Calu3 (cell line): Measurements from ENCODE around the gene NPW. TPM values are rescaled to one million over a fixed set of nuclear protein-coding genes. Genes with fewer than 3 reads are reported as not detected.
A peak's percentile ranks its signal among the peaks of the same experiment; 100 is the strongest.

Source experiments
- BruUV-seq: library from RNA; stranded (reverse); fragments of 400-500 nt; replicated peaks from 2 replicates; lab custom pipeline; 2021; lab: Mats Ljungman, UMichigan
- CTCF ChIA-PET: fragments of 300-600 bp; sonication (Branson Sonifier 250); formaldehyde crosslinking; loops from one replicate; lab custom pipeline; 2022; ENCODE audit warnings: antibody characterized with exemption; lab: Charles Lee
- DNase-seq: peaks from one replicate; pipeline ENCODE4 v3.0.0; 2022
- H3K27ac Mint-ChIP-seq: one replicate; pipeline ENCODE4 v1.8.0; 2022; ENCODE audit warnings: mixed read lengths; ENCODE audit not compliant: unreplicated experiment
- H3K27me3 Mint-ChIP-seq: one replicate; pipeline ENCODE4 v1.8.0; 2022; ENCODE audit warnings: mixed read lengths; ENCODE audit not compliant: unreplicated experiment
- H3K36me3 Mint-ChIP-seq: one replicate; pipeline ENCODE4 v1.8.0; 2022; ENCODE audit warnings: mild to moderate bottlenecking, moderate library complexity, mixed read lengths; ENCODE audit not compliant: insufficient read depth, unreplicated experiment
- H3K4me1 Mint-ChIP-seq: one replicate; pipeline ENCODE4 v1.8.0; 2022; ENCODE audit warnings: mild to moderate bottlenecking, low read depth, mixed read lengths; ENCODE audit not compliant: unreplicated experiment
- H3K4me3 Mint-ChIP-seq: one replicate; pipeline ENCODE4 v1.8.0; 2022; ENCODE audit warnings: mild to moderate bottlenecking, low read depth, moderate library complexity, mixed read lengths; ENCODE audit not compliant: unreplicated experiment
- H3K9me3 Mint-ChIP-seq: one replicate; pipeline ENCODE4 v1.8.0; 2022; ENCODE audit warnings: low read depth, mixed read lengths; ENCODE audit not compliant: unreplicated experiment
- CTCF ChIP-seq: fragments of 200-600 bp; IDR thresholded peaks from one replicate; pipeline ENCODE4 v1.8.0; 2022; ENCODE audit warnings: antibody characterized with exemption; ENCODE audit not compliant: unreplicated experiment
- intact Hi-C: fragments of 100-400 bp; cut with micrococcal nuclease; formaldehyde crosslinking; loops from one replicate; pipeline ENCODE4 v1.10.0; 2022; ENCODE audit not compliant: unreplicated experiment
- total RNA-seq: library from RNA; stranded (reverse); gene quantifications from 2 replicates; pipeline ENCODE4 v1.2.3, GENCODE V29; 2022

Gene NPW
- total RNA-seq, 1 experiment from 2014 or later: 1.5 TPM

- intact Hi-C loops: no loop called here
- no peak for DNase-seq
These were observed 36.5 kb upstream of the NPW start for GRCh38 chr16:1982991-1983543.

GRCh38 chr16:1983544-1984346 lies 35.8 kb upstream of the NPW start, which contains the start of gene GFER:
Gene GFER, plus strand, starts transcription at chr16:1984193. Its CDS starts 26 bp downstream, at chr16:1984219.
- H3K27ac Mint-ChIP-seq: peak within 1 kb of the TSS; percentile 87

More at GRCh38 chr16:1982991-1983543, 36.5 kb upstream of the NPW start:
- H3K27ac Mint-ChIP-seq: peak overlapping the region; percentile 87
- no TSS peak for BruUV-seq
- no peaks in the 10 kb centered on the region for H3K9me3 Mint-ChIP-seq
- H3K4me3 Mint-ChIP-seq: peak overlapping the region; percentile 87
- CTCF ChIA-PET: interaction anchor here (1.4 kb wide), 1 partner anchor 11 kb away, joined by 4 read pairs; the partner anchor contains the start of gene TBL3
- H3K36me3 Mint-ChIP-seq: peaks cover 89% of the 10 kb centered on the region
- no peak for TF ChIP-seq CTCF
- H3K4me1 Mint-ChIP-seq: peaks cover 31% of the 10 kb centered on the region
- H3K27me3 Mint-ChIP-seq: no peaks in the 10 kb centered on the region

GRCh38 chr16:1984347-1985225 lies 35.0 kb upstream of the NPW start:
- peak overlapping the region; percentile 87 for H3K4me3 Mint-ChIP-seq
- intact Hi-C loops: no loop called here
- H3K27ac Mint-ChIP-seq: peak overlapping the region; percentile 61
- no peak for DNase-seq
- H3K4me1 Mint-ChIP-seq: peaks cover 31% of the 10 kb centered on the region
- TSS peak; percentile 46 for BruUV-seq
- H3K36me3 Mint-ChIP-seq: peaks cover 81% of the 10 kb centered on the region
- CTCF ChIA-PET: interaction anchor here (0.6 to 1.4 kb wide), 4 partner anchors 9 to 353 kb away, joined by 3 to 4 read pairs (median 4); partner anchors contain the start of gene TBL3
- no peaks in the 10 kb centered on the region for H3K27me3 Mint-ChIP-seq
- TF ChIP-seq CTCF: no peak
- H3K9me3 Mint-ChIP-seq: no peaks in the 10 kb centered on the region

More at GRCh38 chr16:1983544-1984346, 35.8 kb upstream of the NPW start, which contains the start of gene GFER:
- CTCF ChIA-PET: interaction anchor here (0.6 to 1.4 kb wide), 2 partner anchors 12 to 353 kb away, joined by 3 to 4 read pairs; partner anchors contain the start of gene TBL3
- peaks cover 31% of the 10 kb centered on the region for H3K4me1 Mint-ChIP-seq
- no peaks in the 10 kb centered on the region for H3K9me3 Mint-ChIP-seq
- peak; percentile 98 for DNase-seq
- intact Hi-C loops: no loop called here
- no TSS peak for BruUV-seq
- peak; percentile 55 for TF ChIP-seq CTCF
- H3K36me3 Mint-ChIP-seq: peaks cover 89% of the 10 kb centered on the region
- H3K4me3 Mint-ChIP-seq: peak within 1 kb of the TSS; percentile 87
- H3K27me3 Mint-ChIP-seq: no peaks in the 10 kb centered on the region
